OCI-LY1 (cell line): Measurements from ENCODE around the gene P3H3.
"Not testable (repeated sequence)": the region's sequence is repeated elsewhere in the genome, so short reads cannot be mapped to it uniquely, and the experiment has no call there.

Experiments used
- EZH2 ChIP-seq: fragments of 200-600 bp; sonication (generic), shearing (Covaris generic); IDR thresholded peaks from 2 replicates; pipeline ENCODE4 v1.8.0; 2017; ENCODE audit warnings: borderline replicate concordance, mixed run types, mild to moderate bottlenecking, antibody characterized with exemption, low read length, moderate library complexity, mixed read lengths
- TF ChIP-seq, protein P1 (sequence below): fragments of 200-600 bp; sonication (generic), shearing (Covaris generic); IDR thresholded peaks from 2 replicates; pipeline ENCODE4 v1.5.1; 2017; ENCODE audit warnings: mild to moderate bottlenecking, antibody characterized with exemption, low read length, moderate library complexity, mixed read lengths

DNA sequence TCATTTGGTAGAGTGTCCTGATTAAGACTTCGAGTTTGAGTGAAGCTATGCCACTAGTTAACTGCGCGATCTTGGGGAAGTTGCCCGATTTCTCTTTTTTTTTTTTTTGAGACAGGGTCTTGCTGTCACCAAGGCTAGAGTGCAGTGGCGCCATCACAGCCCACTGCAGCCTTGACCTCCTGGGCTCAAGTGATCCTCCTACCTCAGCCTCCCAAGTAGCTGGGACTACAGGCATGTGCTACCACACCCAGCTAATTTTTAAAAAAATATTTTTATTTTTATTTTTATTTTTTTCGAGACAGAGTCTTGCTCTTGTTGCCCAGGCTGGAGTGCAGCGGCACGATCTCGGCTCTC lies 45.8 kb downstream of the P3H3 start:
- TF ChIP-seq, protein P1, sequence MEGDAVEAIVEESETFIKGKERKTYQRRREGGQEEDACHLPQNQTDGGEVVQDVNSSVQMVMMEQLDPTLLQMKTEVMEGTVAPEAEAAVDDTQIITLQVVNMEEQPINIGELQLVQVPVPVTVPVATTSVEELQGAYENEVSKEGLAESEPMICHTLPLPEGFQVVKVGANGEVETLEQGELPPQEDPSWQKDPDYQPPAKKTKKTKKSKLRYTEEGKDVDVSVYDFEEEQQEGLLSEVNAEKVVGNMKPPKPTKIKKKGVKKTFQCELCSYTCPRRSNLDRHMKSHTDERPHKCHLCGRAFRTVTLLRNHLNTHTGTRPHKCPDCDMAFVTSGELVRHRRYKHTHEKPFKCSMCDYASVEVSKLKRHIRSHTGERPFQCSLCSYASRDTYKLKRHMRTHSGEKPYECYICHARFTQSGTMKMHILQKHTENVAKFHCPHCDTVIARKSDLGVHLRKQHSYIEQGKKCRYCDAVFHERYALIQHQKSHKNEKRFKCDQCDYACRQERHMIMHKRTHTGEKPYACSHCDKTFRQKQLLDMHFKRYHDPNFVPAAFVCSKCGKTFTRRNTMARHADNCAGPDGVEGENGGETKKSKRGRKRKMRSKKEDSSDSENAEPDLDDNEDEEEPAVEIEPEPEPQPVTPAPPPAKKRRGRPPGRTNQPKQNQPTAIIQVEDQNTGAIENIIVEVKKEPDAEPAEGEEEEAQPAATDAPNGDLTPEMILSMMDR: not testable (repeated sequence)
- not testable (repeated sequence) for TF ChIP-seq EZH2
